Measurements from ENCODE around the gene PDPR.

DNA sequence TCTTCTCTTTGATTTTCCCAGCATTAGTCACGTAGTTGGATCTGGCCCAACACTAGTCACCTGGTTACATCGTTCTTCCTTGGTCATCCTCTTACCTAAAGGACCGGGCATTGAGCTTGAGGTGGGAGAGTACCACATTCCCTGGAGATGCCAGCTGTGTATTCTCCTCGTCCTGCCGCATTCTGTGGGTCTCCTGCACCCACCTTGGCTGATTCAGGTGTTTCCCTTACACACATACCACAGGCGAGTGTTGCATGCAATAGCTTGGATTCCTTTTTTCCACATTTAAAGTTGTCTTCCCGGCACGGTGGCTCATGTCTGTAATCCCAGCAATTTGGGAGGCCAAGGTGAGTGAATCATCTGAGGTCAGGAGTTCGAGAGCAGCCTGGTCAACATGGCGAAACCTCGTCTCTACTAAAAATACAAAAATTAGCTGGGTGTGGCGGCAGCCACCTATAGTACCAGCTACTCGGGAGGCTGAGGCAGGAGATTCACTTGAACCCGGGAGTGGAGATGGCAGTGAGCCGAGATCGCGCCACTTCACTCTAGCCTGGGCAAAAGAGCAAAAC lies 37.9 kb downstream of the PDPR start:
- no peak for TF ChIP-seq POLR2AphosphoS5 (IDR thresholded peaks at IDR 0.05; ENCODE audit: low read depth, low read length)
- TF ChIP-seq, protein P1, sequence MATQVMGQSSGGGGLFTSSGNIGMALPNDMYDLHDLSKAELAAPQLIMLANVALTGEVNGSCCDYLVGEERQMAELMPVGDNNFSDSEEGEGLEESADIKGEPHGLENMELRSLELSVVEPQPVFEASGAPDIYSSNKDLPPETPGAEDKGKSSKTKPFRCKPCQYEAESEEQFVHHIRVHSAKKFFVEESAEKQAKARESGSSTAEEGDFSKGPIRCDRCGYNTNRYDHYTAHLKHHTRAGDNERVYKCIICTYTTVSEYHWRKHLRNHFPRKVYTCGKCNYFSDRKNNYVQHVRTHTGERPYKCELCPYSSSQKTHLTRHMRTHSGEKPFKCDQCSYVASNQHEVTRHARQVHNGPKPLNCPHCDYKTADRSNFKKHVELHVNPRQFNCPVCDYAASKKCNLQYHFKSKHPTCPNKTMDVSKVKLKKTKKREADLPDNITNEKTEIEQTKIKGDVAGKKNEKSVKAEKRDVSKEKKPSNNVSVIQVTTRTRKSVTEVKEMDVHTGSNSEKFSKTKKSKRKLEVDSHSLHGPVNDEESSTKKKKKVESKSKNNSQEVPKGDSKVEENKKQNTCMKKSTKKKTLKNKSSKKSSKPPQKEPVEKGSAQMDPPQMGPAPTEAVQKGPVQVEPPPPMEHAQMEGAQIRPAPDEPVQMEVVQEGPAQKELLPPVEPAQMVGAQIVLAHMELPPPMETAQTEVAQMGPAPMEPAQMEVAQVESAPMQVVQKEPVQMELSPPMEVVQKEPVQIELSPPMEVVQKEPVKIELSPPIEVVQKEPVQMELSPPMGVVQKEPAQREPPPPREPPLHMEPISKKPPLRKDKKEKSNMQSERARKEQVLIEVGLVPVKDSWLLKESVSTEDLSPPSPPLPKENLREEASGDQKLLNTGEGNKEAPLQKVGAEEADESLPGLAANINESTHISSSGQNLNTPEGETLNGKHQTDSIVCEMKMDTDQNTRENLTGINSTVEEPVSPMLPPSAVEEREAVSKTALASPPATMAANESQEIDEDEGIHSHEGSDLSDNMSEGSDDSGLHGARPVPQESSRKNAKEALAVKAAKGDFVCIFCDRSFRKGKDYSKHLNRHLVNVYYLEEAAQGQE (IDR thresholded peaks at IDR 0.05; ENCODE audit: insufficient read depth in 1 of 2, low read depth in 2 of 2, low read length in 2 of 2): no peak
- no peak for TF ChIP-seq TAF1 (IDR thresholded peaks at IDR 0.05; ENCODE audit: borderline replicate concordance, insufficient read depth, low read length)
